Gastrocnemius medialis (tissue), 4 donors: ENCODE data around the gene CPEB1.

Experiments used
- CTCF ChIP-seq, 5 experiments: fragments of 450-650 bp in 3 of 5; fragments of 200-600 bp in 2 of 5; sonication (generic) in 2 of 5; IDR thresholded peaks in 4 of 5; conservative IDR thresholded peaks in 1 of 5; 1 replicate in 4 of 5; 2 replicates in 1 of 5; pipeline ENCODE4 v1.5.1; 2016 to 2019; ENCODE audit warnings: antibody characterized with exemption in 5 of 5, mild to moderate bottlenecking in 3 of 5, moderate library complexity in 3 of 5
- POLR2A ChIP-seq, 2 donors: fragments of 450-650 bp; IDR thresholded peaks; one replicate each; pipeline ENCODE4 v1.6.1; 2017; ENCODE audit warnings: antibody characterized with exemption in 2 of 2, mild to moderate bottlenecking in 2 of 2, moderate library complexity in 2 of 2

GRCh38 chr15:82543160-82543559 lies 104.0 kb downstream of the CPEB1 start:
- TF ChIP-seq CTCF (IDR thresholded peaks at IDR 0.05 in 4 of 5, conservative IDR thresholded peaks at IDR 0.05 in 1 of 5) (no peak), POLR2A (IDR thresholded peaks at IDR 0.05) (no peak)
